HuH-7 (cell line): ENCODE data around the gene TMTC1.
A peak's percentile ranks its signal among the peaks of the same experiment; 100 is the strongest.

Source experiments
- DNase-seq: peaks from one replicate; pipeline ENCODE4 v3.0.0; 2011; ENCODE audit warnings: low spot score

TMTC1 gene

DNA sequence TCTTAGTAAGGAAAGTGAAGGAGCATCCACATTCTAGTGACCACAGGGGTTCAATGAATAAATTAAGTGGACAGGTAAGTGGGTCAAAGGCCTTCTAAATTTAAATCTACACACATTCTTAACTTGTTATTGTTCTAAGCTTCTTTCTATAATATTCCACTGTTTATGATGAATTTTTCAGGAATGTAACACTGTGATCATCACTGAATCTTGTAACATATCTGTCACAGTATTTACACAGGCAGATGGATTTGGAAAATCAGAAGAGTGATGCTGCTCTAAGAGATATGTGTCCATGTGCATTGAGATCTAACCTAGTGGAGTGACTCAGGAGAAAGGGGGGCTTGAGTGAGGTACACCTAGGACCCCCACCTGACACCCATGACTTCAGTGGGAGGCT, 170.8 kb downstream of the TMTC1 start:
- DNase-seq: no peak

DNA sequence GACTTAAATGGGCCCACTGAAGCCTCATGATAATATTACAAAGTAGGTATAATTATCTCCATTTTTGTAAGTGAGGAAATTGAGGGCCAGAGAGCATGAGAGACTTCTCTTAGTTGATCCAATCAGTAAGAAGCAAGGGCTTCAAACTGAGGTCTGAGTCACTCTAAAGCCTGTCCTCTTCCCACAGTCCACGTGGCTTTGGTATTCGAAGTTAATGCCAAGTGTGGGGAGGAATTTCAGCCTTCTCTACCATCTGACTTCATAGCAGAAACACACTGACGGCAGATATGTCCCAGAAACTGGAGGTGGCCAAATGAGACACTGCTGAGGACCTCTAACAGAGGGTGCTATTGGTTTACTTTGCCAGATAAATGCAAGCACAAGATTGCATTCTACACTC, 171.8 kb downstream of the TMTC1 start:
- DNase-seq: no peak

DNA sequence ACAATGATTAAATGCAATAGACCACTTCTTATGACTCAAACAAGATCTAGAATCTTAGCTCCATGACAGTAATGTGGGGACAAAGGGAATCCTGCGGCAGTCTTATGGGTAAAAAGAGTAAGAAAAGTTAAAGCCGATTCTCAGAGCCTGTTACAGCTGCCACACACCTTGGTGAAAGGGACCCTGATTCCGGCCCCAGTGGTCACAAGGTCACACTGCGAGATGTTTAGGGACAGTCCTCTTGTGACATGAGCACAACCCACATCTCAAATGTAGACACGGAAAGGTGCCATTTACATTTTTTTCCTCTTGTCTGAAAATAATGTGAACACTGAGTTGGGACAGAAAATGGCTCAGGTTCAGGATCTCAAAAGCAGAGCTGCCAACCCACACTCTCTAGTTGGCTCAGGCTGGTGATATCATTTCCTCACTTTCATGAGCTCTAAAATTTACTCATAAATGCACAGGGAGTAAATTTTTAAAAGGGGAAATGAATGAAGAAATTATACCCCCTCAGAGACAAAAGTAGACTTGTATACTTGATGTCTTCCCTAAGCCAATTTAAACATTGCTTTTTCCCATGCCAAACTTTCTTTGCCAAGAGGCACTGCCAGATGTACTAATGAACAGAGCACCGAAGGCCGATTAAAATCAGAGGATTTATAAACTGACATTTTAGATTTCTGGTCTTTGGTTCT, 173.1 kb downstream of the TMTC1 start:
- DNase-seq: no peak

DNA sequence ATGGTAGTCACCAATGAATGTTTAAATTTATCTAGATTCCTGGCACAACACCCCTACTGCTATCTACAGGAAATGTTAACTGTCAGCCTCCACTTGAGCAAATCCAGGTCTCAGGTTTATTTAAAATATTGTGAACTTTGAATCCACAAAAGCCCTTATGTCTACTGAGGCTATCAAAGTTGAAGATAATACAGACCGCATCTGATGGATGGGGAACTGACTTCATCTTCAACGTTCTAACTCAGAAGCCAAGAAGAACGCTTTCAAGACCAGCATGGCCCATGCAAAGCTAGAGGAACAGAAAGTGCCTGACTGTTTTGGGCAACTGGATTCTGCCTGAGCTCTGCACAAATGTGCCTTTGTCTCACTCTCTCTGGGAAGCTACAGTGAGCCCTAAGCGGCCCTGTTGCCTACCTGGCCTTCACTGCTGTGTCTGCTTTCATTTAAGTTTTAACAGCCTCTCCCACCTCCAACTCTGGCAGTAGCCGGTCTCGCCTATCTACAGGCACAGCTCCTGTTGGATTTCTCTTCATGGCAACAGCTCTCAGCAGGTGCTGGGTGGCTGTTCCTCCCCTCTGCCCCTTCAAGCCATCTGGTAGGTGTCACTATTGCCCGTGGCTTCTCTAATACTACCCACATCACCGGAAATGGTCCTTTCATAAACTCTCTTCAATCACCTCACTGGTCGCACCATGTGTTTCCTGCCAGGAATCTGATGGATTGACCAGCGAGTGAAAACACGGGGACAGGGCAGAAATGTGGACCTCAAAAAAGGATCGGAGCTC, 174.1 kb downstream of the TMTC1 start:
- no peak for DNase-seq

DNA sequence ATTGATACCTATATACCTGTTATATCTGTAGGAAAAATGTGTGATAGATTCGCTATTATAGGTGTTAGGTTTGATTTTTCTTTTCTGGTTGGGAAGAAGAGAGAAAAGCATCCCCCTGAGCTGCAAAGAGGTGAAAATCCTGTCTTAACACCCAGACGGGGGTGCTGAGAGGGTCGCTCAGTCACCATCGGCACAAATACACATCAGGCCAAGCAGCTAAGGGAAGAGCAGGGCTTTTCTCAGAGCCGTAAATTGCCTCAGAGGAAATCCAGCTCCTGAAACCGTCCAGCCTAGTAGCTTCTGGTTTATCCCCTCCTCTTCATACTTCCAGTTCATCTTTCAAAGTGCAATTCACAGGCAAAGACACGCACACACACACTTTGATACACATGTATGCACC, 175.2 kb downstream of the TMTC1 start:
- no peak for DNase-seq

DNA sequence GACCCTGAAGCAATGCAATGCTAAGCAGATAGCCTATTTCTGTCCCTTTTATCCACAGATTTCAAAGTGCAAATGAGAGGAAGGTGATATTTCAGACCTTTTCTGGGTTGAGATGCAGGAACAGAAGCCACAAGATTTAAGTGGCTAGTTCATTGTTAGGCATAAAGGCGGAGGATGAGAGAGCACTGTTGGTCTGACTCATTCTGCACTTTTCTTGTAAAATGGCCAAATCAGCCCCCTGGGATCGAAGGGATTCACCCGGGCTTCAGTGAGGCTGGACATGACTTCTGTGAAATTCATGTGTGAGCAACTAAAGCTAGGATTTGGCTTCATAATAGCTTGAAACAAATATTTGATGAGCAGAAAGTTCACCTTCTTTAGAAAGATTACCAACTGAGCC, 184.4 kb downstream of the TMTC1 start:
- DNase-seq: no peak

DNA sequence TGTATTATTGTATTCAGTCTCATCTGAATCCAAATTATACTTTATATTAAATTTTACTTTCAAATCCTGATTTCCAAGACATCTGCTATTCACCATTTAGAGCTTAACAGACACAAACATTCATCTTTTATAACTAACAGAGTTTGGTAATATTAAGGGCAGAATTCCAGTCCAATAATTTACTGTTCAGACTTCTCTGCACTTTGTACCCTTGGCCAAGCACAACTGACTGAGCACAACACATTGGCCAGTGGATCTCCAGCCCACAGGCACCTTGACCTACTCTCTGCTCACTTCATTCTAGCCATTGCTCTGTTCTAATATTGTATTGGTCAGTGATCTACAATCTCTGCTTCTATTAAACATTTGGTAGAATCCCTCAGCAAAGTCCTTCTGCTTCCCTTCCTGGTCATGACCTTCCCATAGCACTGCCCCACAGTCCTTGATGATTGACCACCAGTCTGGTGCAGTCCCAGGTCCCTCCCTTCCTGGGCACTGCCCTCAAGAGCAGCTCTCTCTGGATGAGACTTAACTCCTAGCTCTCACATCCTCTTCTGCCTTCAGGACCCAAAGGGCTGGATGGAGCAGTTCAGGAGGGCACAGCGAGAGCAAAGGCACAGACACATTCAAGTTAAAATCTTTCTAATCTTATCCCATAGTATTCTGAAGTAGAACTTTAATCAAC, 188.5 kb downstream of the TMTC1 start:
- DNase-seq: no peak

DNA sequence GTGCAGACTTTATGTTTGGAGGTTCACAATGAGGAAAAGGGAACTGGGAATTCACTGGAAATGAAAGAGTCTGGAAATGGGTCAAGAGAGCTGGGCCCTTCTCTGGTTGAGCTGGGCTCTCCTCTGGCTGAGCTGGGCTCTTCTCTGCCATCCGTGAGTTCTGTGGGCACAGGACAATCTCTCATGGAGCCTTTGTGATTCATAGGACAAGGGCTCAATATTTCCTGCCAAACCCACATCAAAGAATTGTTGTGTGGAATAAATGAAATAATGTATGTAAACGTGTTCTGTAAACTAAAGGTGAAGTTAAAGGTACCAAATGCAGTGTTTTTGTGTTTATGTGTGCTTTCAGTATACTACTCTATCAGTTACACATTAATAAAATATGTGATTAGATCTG, 190.7 kb downstream of the TMTC1 start:
- DNase-seq: no peak

DNA sequence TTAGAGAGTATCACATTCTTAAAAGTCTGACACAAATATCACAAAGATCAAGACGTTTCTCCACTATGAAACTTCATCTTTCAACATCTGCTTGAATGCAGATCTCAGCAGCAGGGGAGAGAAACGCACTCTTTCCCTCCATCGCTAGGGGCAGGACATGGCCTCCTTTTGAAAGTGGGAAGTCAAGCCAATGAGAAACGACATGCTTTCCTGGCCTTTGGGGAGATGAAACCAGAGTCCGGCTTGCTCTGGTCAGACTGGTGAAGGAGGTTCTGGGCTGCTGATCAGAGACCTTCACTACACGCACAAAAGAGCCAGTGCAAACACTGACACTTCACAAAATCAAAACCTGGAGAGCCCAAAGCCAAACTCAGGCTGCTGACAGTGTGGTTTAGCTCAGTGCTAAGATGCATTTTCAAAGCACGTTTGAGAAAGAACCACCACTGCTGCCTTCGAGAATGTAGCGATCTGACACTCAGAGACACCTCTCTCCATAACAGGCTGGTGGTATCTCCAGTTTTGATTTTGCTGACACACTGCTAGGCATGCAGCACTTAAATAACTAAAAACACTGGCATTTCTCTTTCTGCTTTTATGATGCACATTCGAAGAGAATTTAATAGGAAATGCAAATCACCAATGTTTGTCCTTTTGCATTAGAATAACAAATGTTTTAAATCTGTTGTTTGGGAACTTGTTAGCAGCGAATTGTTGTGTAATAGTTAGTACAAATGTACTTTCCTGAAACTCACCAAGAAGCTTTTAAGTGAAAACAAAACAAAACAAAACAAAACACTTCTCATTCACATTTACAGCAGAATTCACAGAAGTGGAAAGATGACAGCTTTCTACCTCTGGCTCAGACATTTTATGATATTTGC, 192.4 kb downstream of the TMTC1 start:
- peak; percentile 9 for DNase-seq

DNA sequence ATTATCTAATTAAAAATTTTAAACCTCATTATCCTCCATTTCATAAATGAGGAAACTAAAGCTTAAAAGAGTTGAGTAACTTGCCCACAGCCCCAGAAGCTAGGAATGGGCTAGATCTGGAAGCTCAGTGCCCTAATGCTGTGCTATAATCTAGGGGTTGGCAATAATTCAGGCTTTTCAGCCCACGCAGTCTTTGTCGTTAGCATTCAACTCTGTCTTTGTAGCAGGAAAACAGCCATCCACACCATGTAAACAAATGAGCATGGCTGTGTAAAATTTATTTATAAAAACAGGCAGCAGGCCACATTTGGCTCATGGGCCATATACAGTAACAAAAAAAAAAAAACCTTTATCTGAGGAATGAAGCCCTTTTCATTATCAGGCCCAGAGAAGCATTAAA, 193.9 kb downstream of the TMTC1 start:
- no peak for DNase-seq

DNA sequence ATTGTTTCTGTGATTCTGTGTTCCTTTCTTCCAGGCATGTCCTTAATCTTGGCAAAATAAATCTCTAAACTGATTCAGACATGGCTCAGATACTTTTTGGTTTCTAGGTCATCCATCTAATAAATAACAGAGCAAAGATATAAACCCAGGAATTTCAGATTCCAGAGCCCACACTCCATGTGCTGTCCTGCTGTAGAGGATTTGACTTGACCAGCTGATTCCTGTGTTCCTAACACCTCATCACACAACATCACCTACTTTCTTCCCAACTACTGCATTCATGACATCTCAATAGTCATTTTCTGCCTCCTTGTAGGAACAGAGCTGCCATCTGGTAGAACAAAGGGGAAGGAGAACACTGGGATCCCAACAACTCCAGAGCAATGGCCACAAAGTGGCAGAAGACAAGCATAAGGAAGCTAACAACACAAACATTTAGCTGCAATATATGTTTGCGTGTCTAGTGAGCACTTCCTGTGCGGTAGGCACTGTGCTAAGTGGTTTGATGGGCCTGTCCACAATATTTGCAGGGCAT, 194.4 kb downstream of the TMTC1 start:
- DNase-seq: no peak

DNA sequence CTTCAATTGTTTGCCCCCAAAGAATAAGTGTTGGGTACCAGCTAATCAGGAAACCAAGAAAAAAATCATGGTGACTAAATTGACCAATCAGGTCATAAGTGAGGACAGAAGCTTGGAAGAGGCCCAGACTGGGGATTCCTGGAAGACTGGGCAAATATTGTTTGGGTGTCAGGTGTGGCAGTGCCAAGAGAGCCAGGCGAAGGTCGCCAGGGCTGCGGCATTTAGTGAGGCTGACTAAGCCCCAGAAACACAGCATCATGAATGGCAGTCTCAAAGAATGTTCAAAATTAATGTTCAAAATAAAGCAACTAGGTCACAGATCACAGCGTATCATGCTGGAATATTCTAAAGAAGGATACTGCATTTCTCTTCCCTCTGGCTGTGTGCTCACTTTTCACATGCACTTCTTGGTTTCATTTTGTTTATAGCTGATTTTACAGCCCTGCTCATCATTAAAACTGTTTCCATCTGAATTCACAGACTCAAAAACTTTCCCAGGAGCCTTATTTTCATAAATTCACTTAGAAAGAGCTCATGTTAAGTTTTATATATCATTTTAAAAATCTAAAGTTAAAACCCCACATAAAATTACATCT, 201.0 kb downstream of the TMTC1 start:
- DNase-seq: no peak

DNA sequence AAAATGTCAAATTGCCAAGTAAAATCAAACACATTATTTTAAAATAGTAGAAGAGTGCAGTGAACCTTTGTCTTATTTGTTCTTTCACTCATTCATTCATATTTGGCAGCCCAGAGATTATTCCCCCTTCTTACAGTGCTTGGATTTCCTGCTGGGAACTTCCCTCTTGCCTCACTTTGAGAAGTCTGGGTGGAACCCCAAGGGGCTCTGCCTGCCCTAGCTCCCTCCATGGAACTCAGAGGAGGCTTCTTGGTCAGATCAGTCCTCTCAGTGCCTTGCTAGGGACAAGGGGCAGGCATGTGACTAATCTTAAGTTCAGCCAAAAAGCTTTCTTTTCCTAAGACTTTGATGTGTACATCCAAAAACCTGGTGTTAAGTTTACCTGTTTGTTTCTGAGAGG, 201.6 kb downstream of the TMTC1 start:
- DNase-seq: no peak

DNA sequence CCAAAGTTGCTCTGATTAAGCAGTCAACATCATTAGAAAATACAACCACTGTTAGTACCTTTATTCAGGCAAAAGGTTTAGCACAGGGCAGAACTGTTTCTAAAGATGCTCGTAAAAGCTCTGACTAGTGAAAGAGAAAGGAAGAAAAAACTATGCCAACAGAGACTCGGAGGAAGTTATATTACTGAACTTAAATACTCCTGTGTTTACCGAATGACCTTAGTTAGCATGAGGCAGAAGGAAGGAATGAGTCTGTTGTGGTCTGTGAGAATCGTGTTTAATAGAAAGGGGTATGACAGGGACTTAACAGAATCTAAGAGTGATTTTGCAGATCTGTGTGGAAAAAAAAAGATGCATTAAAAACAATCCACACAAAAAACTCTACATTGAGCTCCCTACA, 202.1 kb downstream of the TMTC1 start:
- no peak for DNase-seq

DNA sequence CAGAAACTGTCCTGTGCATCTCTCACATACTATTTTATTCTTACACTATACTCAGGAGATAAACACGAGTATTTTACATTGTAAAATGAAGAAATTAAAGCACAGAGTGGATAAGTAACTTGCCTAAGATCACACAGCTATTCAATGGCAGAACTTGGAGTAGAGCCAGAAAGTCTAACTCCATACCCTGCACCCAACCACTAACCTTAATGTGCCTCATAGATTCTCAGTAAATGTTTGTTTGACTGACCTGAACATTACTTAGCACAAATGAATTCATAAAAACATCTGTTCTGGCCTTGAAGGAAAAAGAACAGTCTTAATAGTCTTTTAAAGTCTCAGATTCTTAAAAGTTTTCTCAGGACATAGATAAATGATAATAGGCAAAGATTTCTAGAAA, 202.8 kb downstream of the TMTC1 start:
- no peak for DNase-seq

DNA sequence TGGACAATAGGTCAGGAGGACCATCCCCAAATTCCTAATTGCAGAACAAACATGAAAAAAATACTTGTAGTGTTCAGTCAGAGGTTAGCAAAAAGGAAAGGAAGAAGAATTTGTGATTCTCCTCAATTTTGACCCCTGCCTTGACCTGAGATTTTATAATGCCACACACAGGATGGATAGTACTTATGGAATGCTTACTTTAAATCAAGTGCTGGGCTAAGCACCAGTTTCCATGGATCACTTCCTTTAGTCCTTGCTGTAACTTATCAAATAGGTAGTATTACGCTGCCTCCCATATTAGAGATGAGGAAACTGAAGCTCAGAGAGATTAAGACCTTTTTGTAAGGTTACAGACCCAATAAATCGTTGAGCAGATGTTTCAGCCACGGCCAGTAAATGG, 205.0 kb downstream of the TMTC1 start:
- no peak for DNase-seq

DNA sequence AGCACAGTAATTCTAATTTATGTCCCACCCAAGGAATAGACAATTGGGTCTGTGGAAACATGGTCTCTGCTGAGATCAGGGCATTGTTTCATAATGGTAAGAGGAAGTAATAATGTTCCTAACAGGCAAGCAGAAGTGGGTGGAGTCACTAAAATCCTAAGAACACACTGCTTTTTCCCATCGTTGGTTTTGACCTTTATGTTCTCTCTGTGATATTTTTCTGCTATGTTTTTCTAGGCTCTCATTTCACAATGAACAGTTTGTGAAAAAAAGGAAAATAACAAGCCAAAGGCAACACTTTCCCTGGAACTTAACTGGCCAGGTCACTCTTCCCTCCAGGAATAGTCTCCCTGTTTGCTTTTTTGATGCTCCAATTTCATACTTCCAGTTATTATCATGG, 205.7 kb downstream of the TMTC1 start:
- DNase-seq: no peak

DNA sequence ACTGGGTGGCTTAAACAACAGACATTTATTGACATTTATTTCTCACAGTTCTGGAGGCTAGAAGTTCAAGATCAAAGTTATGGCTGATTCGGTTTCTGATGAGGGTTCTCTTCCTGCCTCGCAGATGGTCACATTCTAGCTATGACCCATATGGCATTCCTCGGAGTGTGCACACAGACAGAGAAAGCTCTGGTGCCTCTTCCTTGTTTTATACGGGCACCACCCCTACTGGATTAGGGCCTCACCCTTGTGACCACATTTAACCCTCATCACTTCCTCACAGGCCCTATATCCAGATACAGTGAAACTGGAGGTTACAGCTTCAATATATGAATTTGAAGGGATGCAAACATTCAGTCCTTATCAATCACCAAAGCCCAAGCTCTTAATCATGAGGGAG, 209.2 kb downstream of the TMTC1 start:
- DNase-seq: no peak

DNA sequence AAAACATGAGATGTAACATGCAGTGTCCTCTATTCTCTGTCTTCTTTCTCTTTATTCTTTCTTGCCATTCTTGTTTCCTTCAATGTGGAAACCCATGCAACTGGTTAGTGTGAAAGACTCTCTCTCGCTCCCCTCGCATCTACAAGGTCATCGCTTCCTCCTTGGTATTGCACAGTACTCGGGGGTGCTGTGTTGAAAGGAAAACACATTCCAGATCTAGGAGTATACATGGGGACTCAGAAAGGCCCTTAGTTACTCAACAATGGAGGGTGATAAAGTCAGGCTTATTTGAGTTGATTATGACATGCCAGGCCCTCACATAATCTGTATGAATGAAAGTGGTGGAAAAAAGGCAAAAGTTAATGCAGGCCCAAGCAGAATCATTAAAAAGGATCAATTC, 210.8 kb downstream of the TMTC1 start:
- no peak for DNase-seq

DNA sequence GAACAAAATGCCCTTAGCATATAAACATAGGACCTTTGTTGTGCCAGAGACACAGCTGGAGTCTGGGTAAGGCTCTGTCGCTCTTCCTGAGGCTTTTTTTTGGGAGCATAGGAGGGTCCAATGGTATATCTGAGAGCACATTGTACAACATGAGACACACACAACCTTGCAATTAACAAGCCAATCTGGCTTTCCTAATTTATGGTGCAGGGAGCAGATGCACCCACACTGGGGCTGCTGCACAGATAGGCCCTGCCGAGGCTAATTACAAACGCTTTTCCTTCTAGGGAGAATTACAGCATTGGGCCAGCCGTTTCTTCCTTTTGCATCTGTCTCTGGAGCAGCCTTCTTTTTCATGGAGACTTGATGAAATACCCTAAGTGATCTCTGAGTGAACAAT, 211.3 kb downstream of the TMTC1 start:
- no peak for DNase-seq

DNA sequence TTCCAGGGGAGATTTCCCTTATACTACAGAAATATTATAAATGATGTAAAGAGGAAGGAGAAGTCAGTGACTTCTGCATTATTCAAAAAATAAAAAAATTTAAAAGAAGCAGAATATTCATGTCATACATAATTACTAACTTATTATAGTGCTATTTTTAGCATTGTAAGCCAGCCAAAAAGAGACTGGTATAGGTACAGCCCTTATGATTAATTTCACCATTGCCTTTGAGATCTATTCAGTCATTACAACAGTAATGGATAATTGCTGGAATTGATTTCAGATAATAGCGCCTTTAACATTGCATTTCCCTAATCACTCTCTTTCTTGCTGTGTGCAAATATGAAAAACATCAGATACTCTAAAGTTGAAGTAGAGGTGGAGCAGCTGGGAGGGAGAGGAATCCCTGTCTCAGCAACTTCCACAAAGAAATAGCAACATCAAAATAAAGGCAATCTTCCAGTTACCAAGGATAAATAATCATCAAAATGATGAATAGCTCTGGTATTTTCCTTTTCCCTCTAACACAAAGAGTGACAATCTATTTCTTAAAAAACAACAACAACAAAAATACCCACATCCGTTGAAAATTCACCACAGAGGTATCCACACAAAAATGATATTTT, 214.5 kb downstream of the TMTC1 start:
- no peak for DNase-seq
